SK-N-SH treated with all-trans-retinoic acid at 6 μM for 48 hours (cell line): ENCODE data around the gene ZNF446.

Experiments
- ATAC-seq: fragments of 200-7000 bp; cut with Tn5 transposase; 3 replicates; pipeline ENCODE4 v1.9.1; 2020; ENCODE audit warnings: mild to moderate bottlenecking, moderate library complexity
- CREB5 ChIP-seq: fragments of 250-450 bp; sonication (Bioruptor Pico); IDR thresholded peaks from 2 replicates; pipeline ENCODE4 v1.5.1; 2020; ENCODE audit warnings: low read depth, mild to moderate bottlenecking, moderate library complexity
- CSDC2 ChIP-seq: fragments of 250-450 bp; sonication (Bioruptor Pico); IDR thresholded peaks from 2 replicates; pipeline ENCODE4 v1.5.0; 2020; ENCODE audit warnings: mild to moderate bottlenecking, moderate library complexity
- CSRNP3 ChIP-seq: fragments of 250-450 bp; sonication (Bioruptor Pico); IDR thresholded peaks from 2 replicates; pipeline ENCODE4 v1.5.1; 2021; ENCODE audit warnings: mild to moderate bottlenecking, moderate library complexity
- ESRRG ChIP-seq: fragments of 250-450 bp; sonication (Bioruptor Pico); IDR thresholded peaks from 2 replicates; pipeline ENCODE4 v1.6.1; 2021; ENCODE audit warnings: mild to moderate bottlenecking
- GLIS3 ChIP-seq: fragments of 250-450 bp; sonication (Bioruptor Pico); IDR thresholded peaks from 2 replicates; pipeline ENCODE4 v1.5.0; 2020; ENCODE audit warnings: mild to moderate bottlenecking, moderate library complexity
- OSR1 ChIP-seq: fragments of 250-450 bp; sonication (Bioruptor Pico); IDR thresholded peaks from 2 replicates; pipeline ENCODE4 v1.8.0; 2022; ENCODE audit warnings: moderate library complexity, mild to moderate bottlenecking, inconsistent platforms
- POU6F1 ChIP-seq: fragments of 250-450 bp; sonication (Bioruptor Pico); IDR thresholded peaks from 2 replicates; pipeline ENCODE4 v1.8.0; 2021; ENCODE audit warnings: low read depth, mild to moderate bottlenecking, moderate library complexity, borderline replicate concordance
- PPARA ChIP-seq: fragments of 250-450 bp; sonication (Bioruptor Pico); IDR thresholded peaks from 2 replicates; pipeline ENCODE4 v1.5.0; 2020; ENCODE audit warnings: mild to moderate bottlenecking, borderline replicate concordance
- RARB ChIP-seq: fragments of 250-450 bp; sonication (Bioruptor Pico); IDR thresholded peaks from 2 replicates; pipeline ENCODE4 v1.8.0; 2021; ENCODE audit warnings: mild to moderate bottlenecking, moderate library complexity
- SNAI2 ChIP-seq: fragments of 250-450 bp; sonication (Bioruptor Pico); IDR thresholded peaks from 2 replicates; pipeline ENCODE4 v1.5.0; 2020; ENCODE audit warnings: mild to moderate bottlenecking, moderate library complexity
- TSHZ2 ChIP-seq: fragments of 250-450 bp; sonication (Bioruptor Pico); IDR thresholded peaks from 2 replicates; pipeline ENCODE4 v1.5.0; 2020; ENCODE audit warnings: mild to moderate bottlenecking, moderate library complexity
- ZNF565 ChIP-seq: fragments of 450-650 bp; formaldehyde crosslinking; conservative IDR thresholded peaks from 2 replicates; pipeline ENCODE4 v1.5.0; 2020; ENCODE audit warnings: low read depth, mild to moderate bottlenecking, moderate library complexity
- ZNF70 ChIP-seq: fragments of 450-650 bp; formaldehyde crosslinking; IDR thresholded peaks from 2 replicates; pipeline ENCODE4 v1.5.0; 2020; ENCODE audit warnings: mild to moderate bottlenecking, moderate library complexity
- ZNF8 ChIP-seq: fragments of 450-650 bp; formaldehyde crosslinking; IDR thresholded peaks from 2 replicates; pipeline ENCODE4 v1.5.0; 2020; ENCODE audit warnings: mild to moderate bottlenecking, moderate library complexity

The ZNF446 gene

GRCh38 chr19:58475714-58476497, at the start of gene ZNF446:
ZNF446 (plus strand) TSS chr19:58476352; CDS start chr19:58477219, 867 bp downstream.
- peak; percentile 89 for ATAC-seq
- TF ChIP-seq ZNF70 (CRISPR knock-in tag) (peak; percentile 44; the same call in 1 of the 2 replicates), OSR1 (CRISPR knock-in tag) (no peak), ESRRG (CRISPR knock-in tag) (0 out of 2 replicates have a peak, but pooled peaks have one; percentile 39), SNAI2 (CRISPR knock-in tag) (no peak), CSDC2 (CRISPR knock-in tag) (no peak), CSRNP3 (CRISPR knock-in tag) (0 out of 2 replicates have a peak, but pooled peaks have one; percentile 18), TSHZ2 (no peak), CREB5 (CRISPR knock-in tag) (no peak), RARB (CRISPR knock-in tag) (no peak), PPARA (CRISPR knock-in tag) (no peak)

GRCh38 chr19:58428617-58429016, 47.5 kb upstream of the ZNF446 start:
- no peak for ATAC-seq
- TF ChIP-seq CSRNP3 (CRISPR knock-in tag) = no peak
- no peak for TF ChIP-seq GLIS3 (CRISPR knock-in tag)
- no peak for TF ChIP-seq ZNF565 (CRISPR knock-in tag)
- no peak for TF ChIP-seq ZNF70 (CRISPR knock-in tag)
- no peak for TF ChIP-seq SNAI2 (CRISPR knock-in tag)
- no peak for TF ChIP-seq OSR1 (CRISPR knock-in tag)
- TF ChIP-seq CREB5 (CRISPR knock-in tag) = no peak
- TF ChIP-seq RARB (CRISPR knock-in tag) = no peak
- TF ChIP-seq TSHZ2 = no peak
- no peak for TF ChIP-seq ZNF8 (CRISPR knock-in tag)
- TF ChIP-seq CSDC2 (CRISPR knock-in tag) = no peak
- no peak for TF ChIP-seq POU6F1 (CRISPR knock-in tag)
